SK-N-SH (cell line): ENCODE measurements around the gene SEPSECS. TPM values are rescaled to one million over a fixed set of nuclear protein-coding genes. Genes with fewer than 3 reads are reported as not detected.

Experiments used
- CTCF ChIA-PET: fragments of 300-600, 350-600 bp; formaldehyde crosslinking; extraction: SDS; loops from one replicate; lab custom pipeline; 2021; lab: Yijun Ruan, JAX
- POLR2A ChIA-PET: fragments of 350-600 bp; sonication (Branson Sonifier 250); formaldehyde crosslinking; extraction: SDS; loops from one replicate; lab custom pipeline; 2020; ENCODE audit warnings: antibody characterized with exemption, inconsistent platforms; lab: Yijun Ruan, JAX
- DNase-seq: peaks from one replicate; pipeline ENCODE4 v3.0.0; 2012
- H2AFZ ChIP-seq: fragments of 200-600 bp; sonication (generic); 2 replicates; pipeline ENCODE4 v1.8.1; 2016; ENCODE audit warnings: antibody characterized with exemption, mild to moderate bottlenecking, low read depth
- H3F3A ChIP-seq: fragments of 200-600 bp; sonication (generic); replicated peaks from 2 replicates; pipeline ENCODE3; 2016; ENCODE audit warnings: antibody characterized with exemption, mild to moderate bottlenecking; ENCODE audit not compliant: insufficient read depth
- H3K27ac ChIP-seq, 2 experiments: fragments of 200-500 bp in 1 of 2; fragments of 200-600 bp in 1 of 2; sonication (Bioruptor generic) in 1 of 2; sonication (generic), shearing (Covaris generic) in 1 of 2; 2 replicates each; pipeline versions ENCODE4 v1.5.1 to v1.6.1; 2014 to 2016; ENCODE audit warnings: low read depth in 2 of 2, inconsistent platforms in 1 of 2, low read length in 1 of 2, mild to moderate bottlenecking in 1 of 2, mixed read lengths in 1 of 2
- H3K27me3 ChIP-seq: fragments of 200-600 bp; sonication (generic), shearing (Covaris generic); 2 replicates; pipeline ENCODE4 v1.6.1; 2016; ENCODE audit warnings: mixed run types; ENCODE audit not compliant: insufficient read depth
- H3K36me3 ChIP-seq, 2 experiments: fragments of 200-500 bp in 1 of 2; fragments of 200-600 bp in 1 of 2; sonication (Bioruptor generic) in 1 of 2; sonication (generic) in 1 of 2; replicated peaks in 1 of 2; 2 replicates each; pipeline versions ENCODE3 to v1.5.1; 2014 to 2016; ENCODE audit warnings: low read length in 1 of 2, mild to moderate bottlenecking in 1 of 2; ENCODE audit not compliant: insufficient read depth in 2 of 2, control insufficient read depth in 1 of 2
- H3K4me1 ChIP-seq, 2 experiments: fragments of 200-500 bp in 1 of 2; fragments of 200-600 bp in 1 of 2; sonication (Bioruptor generic) in 1 of 2; sonication (generic), shearing (Covaris generic) in 1 of 2; 2 replicates each; pipeline versions ENCODE4 v1.5.1 to v1.6.1; 2014 to 2016; ENCODE audit warnings: low read depth in 1 of 2, low read length in 1 of 2, mixed run types in 1 of 2; ENCODE audit not compliant: insufficient read depth in 2 of 2, control insufficient read depth in 1 of 2
- H3K4me2 ChIP-seq: fragments of 200-600 bp; sonication (generic), shearing (Covaris generic); 2 replicates; pipeline ENCODE4 v1.6.1; 2017; ENCODE audit warnings: mixed run types
- H3K4me3 ChIP-seq, 2 experiments: fragments of 200-500 bp in 1 of 2; fragments of 200-600 bp in 1 of 2; sonication (Bioruptor generic) in 1 of 2; sonication (generic), shearing (Covaris generic) in 1 of 2; 2 replicates each; pipeline versions ENCODE4 v1.5.1 to v1.8.1; 2014 to 2016; ENCODE audit warnings: low read depth in 2 of 2, inconsistent platforms in 1 of 2, low read length in 1 of 2, mild to moderate bottlenecking in 1 of 2, mixed read lengths in 1 of 2, moderate library complexity in 1 of 2
- H3K79me2 ChIP-seq: fragments of 200-600 bp; sonication (generic); 2 replicates; pipeline ENCODE4 v1.8.1; 2017; ENCODE audit warnings: mild to moderate bottlenecking; ENCODE audit not compliant: insufficient read depth
- H3K9ac ChIP-seq: fragments of 200-600 bp; sonication (generic); 2 replicates; pipeline ENCODE4 v1.6.1; 2017; ENCODE audit warnings: mixed run types
- H3K9me2 ChIP-seq: fragments of 200-600 bp; sonication (generic); 2 replicates; pipeline ENCODE4 v1.6.1; 2017; ENCODE audit warnings: mixed run types
- H3K9me3 ChIP-seq: fragments of 200-600 bp; sonication (generic); 2 replicates; pipeline ENCODE4 v1.6.1; 2017; ENCODE audit warnings: mixed run types, mild to moderate bottlenecking, moderate library complexity
- H4K20me1 ChIP-seq: fragments of 200-600 bp; sonication (generic); 2 replicates; pipeline ENCODE4 v1.6.1; 2017; ENCODE audit warnings: mild to moderate bottlenecking, mixed run types; ENCODE audit not compliant: insufficient read depth
- CHD2 ChIP-seq: fragments of 150-350 bp; IDR thresholded peaks from 2 replicates; pipeline ENCODE4 v1.6.1; 2018; ENCODE audit warnings: low read length; ENCODE audit not compliant: partially characterized antibody
- EP300 ChIP-seq, 2 experiments: IDR thresholded peaks; 2 replicates each; pipeline versions ENCODE4 v1.4.0 to v1.6.1; 2012; ENCODE audit warnings: borderline replicate concordance in 1 of 2, low read depth in 1 of 2, low read length in 1 of 2
- EZH2phosphoT487 ChIP-seq: fragments of 200-600 bp; sonication (generic); IDR thresholded peaks from 2 replicates; pipeline ENCODE4 v1.6.1; 2017; ENCODE audit warnings: low read depth, mixed run types, mild to moderate bottlenecking, antibody characterized with exemption, moderate library complexity, borderline replicate concordance
- GABPA ChIP-seq: IDR thresholded peaks from 2 replicates; pipeline ENCODE4 v1.4.0; 2012; ENCODE audit warnings: low read depth, mild to moderate bottlenecking
- GATA2 ChIP-seq: sonication (generic); formaldehyde crosslinking; IDR thresholded peaks from 2 replicates; pipeline ENCODE4 v1.5.0; 2020; ENCODE audit warnings: mild to moderate bottlenecking, missing genetic modification reagents
- JUND ChIP-seq: IDR thresholded peaks from 2 replicates; pipeline ENCODE4 v1.4.0; 2012
- MEF2A ChIP-seq: IDR thresholded peaks from 2 replicates; pipeline ENCODE4 v1.4.0; 2012; ENCODE audit warnings: low read depth, borderline replicate concordance
- NFIC ChIP-seq: IDR thresholded peaks from 2 replicates; pipeline ENCODE4 v1.4.0; 2012; ENCODE audit warnings: borderline replicate concordance
- NRF1 ChIP-seq: IDR thresholded peaks from 2 replicates; pipeline ENCODE4 v1.6.1; 2012; ENCODE audit warnings: low read depth, mild to moderate bottlenecking, low read length
- PBX3 ChIP-seq: IDR thresholded peaks from 2 replicates; pipeline ENCODE4; 2012
- RAD21 ChIP-seq: IDR thresholded peaks from 2 replicates; pipeline ENCODE4 v1.6.1; 2012; ENCODE audit warnings: mild to moderate bottlenecking, low read length
- RFX5 ChIP-seq: IDR thresholded peaks from 2 replicates; pipeline ENCODE4 v1.6.1; 2012; ENCODE audit warnings: mild to moderate bottlenecking, improper control_type of control experiment, low read length
- RXRA ChIP-seq: IDR thresholded peaks from 2 replicates; pipeline ENCODE4 v1.4.0; 2012; ENCODE audit warnings: low read depth, mild to moderate bottlenecking, borderline replicate concordance
- SIN3A ChIP-seq: IDR thresholded peaks from 2 replicates; pipeline ENCODE4 v1.6.1; 2012; ENCODE audit warnings: low read depth, mild to moderate bottlenecking, low read length, moderate library complexity, borderline replicate concordance
- SMC3 ChIP-seq: IDR thresholded peaks from 2 replicates; pipeline ENCODE4 v1.6.1; 2012; ENCODE audit warnings: low read depth, low read length, improper control_type of control experiment
- TCF12 ChIP-seq: IDR thresholded peaks from 2 replicates; pipeline ENCODE4 v1.4.0; 2012
- WGBS: methylation state at CpG from one replicate; pipeline ENCODE4 v1.1.6; 2017; ENCODE audit warnings: low lambda C conversion rate; 5-methylcytosine and 5-hydroxymethylcytosine counted together
- polyA plus RNA-seq, 3 experiments: library from polyadenylated mRNA; depleted of rRNA; stranded (reverse); fragments of >200 nt; gene quantifications; 2 replicates each; pipeline ENCODE4 v1.2.3, GENCODE V29; 2012
- TF ChIP-seq, protein P1 (sequence below): fragments of 150-350 bp; IDR thresholded peaks from 2 replicates; pipeline ENCODE4 v1.6.1; 2016; ENCODE audit warnings: mild to moderate bottlenecking, low read depth, low read length
- TF ChIP-seq, protein P2 (sequence below): fragments of 200-600 bp; sonication (generic); IDR thresholded peaks from 2 replicates; pipeline ENCODE4 v1.6.1; 2017; ENCODE audit warnings: antibody characterized with exemption, mild to moderate bottlenecking, moderate library complexity
- TF ChIP-seq, protein P3 (sequence below): IDR thresholded peaks from 2 replicates; pipeline ENCODE4 v1.4.0; 2012; ENCODE audit warnings: low read depth, borderline replicate concordance

The SEPSECS gene
- polyA plus RNA-seq, 1 of the 3 experiments (the other 2 are of a cell fraction), result 2.0 TPM

DNA sequence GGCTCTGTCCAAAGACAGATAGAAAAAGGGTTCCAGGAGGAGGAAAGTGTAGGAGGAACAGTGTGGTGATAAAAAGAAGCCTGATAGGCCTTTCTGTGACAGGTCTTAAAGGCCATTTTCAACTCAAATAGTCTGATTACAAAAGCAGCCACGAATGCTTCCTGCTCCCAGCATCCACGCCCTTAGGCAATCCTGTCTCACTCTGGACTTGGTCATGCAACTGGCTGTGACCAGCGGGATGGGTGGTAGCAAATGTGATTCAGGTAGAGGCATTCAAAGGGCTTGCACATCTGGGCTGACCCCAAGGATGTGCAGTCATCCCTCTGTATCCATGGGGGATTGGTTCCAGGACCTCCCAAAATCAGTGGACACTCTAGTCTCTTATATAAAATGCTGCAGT is 14.4 kb upstream of the SEPSECS start:
- Histone ChIP-seq H3K27me3 (no peaks in the 10 kb centered on the region), H3F3A (peaks cover 23% of the 10 kb centered on the region), H3K4me2 (no peak overlapping the region), H3K27ac (peak overlapping the region in 1 of 2 experiments; percentile 88; a peak in 1 of 4 replicates), H3K4me3 (no peak overlapping the region), H4K20me1 (no peaks in the 10 kb centered on the region; the same call in 1 of the 2 replicates), H3K9ac (no peak overlapping the region), H3K9me3 (no peaks in the 10 kb centered on the region), H3K9me2 (no peaks in the 10 kb centered on the region), H3K36me3 (no peaks in the 10 kb centered on the region), H2AFZ (no peak overlapping the region), H3K79me2 (no peaks in the 10 kb centered on the region), H3K4me1 (peaks cover 0 to 21% of the 10 kb centered on the region in 2 experiments; a peak in 2 of 4 replicates)
- CTCF ChIA-PET, result no interaction called here
- no peak for DNase-seq
- 73% methylated on average over 3 of the region's 3 CpGs for WGBS
- TF ChIP-seq EP300 (IDR thresholded peaks at IDR 0.05; ENCODE audit: borderline replicate concordance in 1 of 2, low read depth in 1 of 2, low read length in 1 of 2) (no peak), GABPA (no peak), TCF12 (no peak)
- POLR2A ChIA-PET, result no interaction called here

DNA sequence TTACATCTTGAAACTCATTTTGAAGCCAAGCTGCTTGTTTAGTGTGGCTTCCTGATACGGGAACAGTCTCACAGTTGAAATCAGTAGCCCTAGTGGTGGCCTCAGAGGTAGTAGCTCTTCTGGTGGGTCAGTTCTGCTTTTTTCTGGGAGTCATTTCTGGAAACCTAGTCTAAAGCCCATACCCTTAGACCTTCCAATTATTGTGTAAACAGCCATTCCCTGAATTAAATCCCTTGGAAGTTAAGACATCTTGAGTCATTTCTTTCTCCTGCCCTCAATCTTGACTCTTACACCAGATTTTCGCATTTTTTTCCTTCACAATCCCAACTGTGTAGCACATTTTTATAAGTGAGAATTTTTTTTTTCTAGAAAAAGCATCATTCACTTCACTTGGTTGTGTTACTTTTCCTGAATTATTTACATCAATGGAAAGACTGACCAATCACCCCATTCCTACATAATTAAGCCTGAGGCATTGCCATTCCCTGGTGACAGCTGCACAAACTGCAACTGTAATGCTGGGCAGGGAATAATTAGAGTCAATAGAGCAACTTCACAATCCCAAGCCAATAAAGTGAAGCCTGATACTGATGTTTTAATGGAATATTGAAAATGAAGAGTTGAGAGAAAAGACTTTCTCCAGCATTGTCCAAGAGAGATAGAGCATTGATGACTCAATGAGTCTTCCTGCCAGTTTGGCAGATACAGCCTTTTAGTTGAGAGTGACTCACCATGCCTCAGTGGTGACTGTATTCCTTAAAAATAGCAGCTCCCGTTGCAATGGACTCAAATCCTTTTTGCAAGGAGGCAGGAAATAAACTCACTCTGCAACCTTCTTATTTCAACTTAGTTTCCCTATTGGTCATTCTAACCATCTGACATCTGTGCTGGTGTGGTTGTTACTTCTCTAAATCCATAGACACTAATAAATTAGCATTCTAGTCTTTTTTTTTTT is 13.0 kb upstream of the SEPSECS start:
- POLR2A ChIA-PET, result no interaction called here
- no peak overlapping the region for H2AFZ ChIP-seq
- no peaks in the 10 kb centered on the region; the same call in 1 of the 2 replicates for H4K20me1 ChIP-seq
- DNase-seq, result no peak
- peak overlapping the region; percentile 64 for H3K4me2 ChIP-seq
- no peaks in the 10 kb centered on the region for H3K9me2 ChIP-seq
- CTCF ChIA-PET, result interaction anchor here (0.8 kb wide), 1 partner anchor 12 kb away, joined by 3 read pairs; no protein-coding TSS in a partner anchor
- 46% methylated on average over 3 of the region's 3 CpGs for WGBS
- no peaks in the 10 kb centered on the region for H3K27me3 ChIP-seq
- no peaks in the 10 kb centered on the region for H3K36me3 ChIP-seq
- H3K4me3 ChIP-seq, result peak overlapping the region in 1 of 2 experiments; percentile 6; a peak in 1 of 4 replicates
- H3K9ac ChIP-seq, result peak overlapping the region; percentile 1; the same call in 1 of the 2 replicates
- H3K4me1 ChIP-seq, result peaks cover 0 to 21% of the 10 kb centered on the region in 2 experiments; a peak in 2 of 4 replicates
- H3K27ac ChIP-seq, result peak overlapping the region in 1 of 2 experiments; percentile 88; a peak in 3 of 4 replicates
- H3F3A ChIP-seq, result peaks cover 23% of the 10 kb centered on the region
- H3K79me2 ChIP-seq, result no peaks in the 10 kb centered on the region
- H3K9me3 ChIP-seq, result peaks cover 4% of the 10 kb centered on the region; the same call in 1 of the 2 replicates
- TF ChIP-seq, protein P1, sequence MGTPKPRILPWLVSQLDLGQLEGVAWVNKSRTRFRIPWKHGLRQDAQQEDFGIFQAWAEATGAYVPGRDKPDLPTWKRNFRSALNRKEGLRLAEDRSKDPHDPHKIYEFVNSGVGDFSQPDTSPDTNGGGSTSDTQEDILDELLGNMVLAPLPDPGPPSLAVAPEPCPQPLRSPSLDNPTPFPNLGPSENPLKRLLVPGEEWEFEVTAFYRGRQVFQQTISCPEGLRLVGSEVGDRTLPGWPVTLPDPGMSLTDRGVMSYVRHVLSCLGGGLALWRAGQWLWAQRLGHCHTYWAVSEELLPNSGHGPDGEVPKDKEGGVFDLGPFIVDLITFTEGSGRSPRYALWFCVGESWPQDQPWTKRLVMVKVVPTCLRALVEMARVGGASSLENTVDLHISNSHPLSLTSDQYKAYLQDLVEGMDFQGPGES, result no peak
- TF ChIP-seq RAD21, result no peak
- 0 out of 2 replicates have a peak, but pooled peaks have one; percentile 58 for TF ChIP-seq SIN3A
- TF ChIP-seq, protein P2, sequence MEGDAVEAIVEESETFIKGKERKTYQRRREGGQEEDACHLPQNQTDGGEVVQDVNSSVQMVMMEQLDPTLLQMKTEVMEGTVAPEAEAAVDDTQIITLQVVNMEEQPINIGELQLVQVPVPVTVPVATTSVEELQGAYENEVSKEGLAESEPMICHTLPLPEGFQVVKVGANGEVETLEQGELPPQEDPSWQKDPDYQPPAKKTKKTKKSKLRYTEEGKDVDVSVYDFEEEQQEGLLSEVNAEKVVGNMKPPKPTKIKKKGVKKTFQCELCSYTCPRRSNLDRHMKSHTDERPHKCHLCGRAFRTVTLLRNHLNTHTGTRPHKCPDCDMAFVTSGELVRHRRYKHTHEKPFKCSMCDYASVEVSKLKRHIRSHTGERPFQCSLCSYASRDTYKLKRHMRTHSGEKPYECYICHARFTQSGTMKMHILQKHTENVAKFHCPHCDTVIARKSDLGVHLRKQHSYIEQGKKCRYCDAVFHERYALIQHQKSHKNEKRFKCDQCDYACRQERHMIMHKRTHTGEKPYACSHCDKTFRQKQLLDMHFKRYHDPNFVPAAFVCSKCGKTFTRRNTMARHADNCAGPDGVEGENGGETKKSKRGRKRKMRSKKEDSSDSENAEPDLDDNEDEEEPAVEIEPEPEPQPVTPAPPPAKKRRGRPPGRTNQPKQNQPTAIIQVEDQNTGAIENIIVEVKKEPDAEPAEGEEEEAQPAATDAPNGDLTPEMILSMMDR, result peak; percentile 14; the same call in 1 of the 2 replicates
- no peak for TF ChIP-seq CHD2
- TF ChIP-seq, protein P3, sequence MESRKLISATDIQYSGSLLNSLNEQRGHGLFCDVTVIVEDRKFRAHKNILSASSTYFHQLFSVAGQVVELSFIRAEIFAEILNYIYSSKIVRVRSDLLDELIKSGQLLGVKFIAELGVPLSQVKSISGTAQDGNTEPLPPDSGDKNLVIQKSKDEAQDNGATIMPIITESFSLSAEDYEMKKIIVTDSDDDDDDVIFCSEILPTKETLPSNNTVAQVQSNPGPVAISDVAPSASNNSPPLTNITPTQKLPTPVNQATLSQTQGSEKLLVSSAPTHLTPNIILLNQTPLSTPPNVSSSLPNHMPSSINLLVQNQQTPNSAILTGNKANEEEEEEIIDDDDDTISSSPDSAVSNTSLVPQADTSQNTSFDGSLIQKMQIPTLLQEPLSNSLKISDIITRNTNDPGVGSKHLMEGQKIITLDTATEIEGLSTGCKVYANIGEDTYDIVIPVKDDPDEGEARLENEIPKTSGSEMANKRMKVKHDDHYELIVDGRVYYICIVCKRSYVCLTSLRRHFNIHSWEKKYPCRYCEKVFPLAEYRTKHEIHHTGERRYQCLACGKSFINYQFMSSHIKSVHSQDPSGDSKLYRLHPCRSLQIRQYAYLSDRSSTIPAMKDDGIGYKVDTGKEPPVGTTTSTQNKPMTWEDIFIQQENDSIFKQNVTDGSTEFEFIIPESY, result peak; percentile 58; the same call in 1 of the 2 replicates
- peak; percentile 69; the same call in 1 of the 2 replicates for TF ChIP-seq RXRA
- peak; percentile 99 for TF ChIP-seq JUND
- TF ChIP-seq NFIC, result peak; percentile 96
- TF ChIP-seq RFX5, result no peak
- peak in 1 of 2 experiments; percentile 86; a peak in 2 of 4 replicates for TF ChIP-seq EP300 (IDR thresholded peaks at IDR 0.05; ENCODE audit: borderline replicate concordance in 1 of 2, low read depth in 1 of 2, low read length in 1 of 2)
- no peak for TF ChIP-seq EZH2phosphoT487
- TF ChIP-seq MEF2A, result peak; percentile 100
- TF ChIP-seq SMC3, result no peak; the same call in 1 of the 2 replicates
- TF ChIP-seq NRF1, result no peak
- TF ChIP-seq PBX3, result peak; percentile 75
- TF ChIP-seq GATA2 (CRISPR knock-in tag), result no peak
